H9 (cell line): Measurements from ENCODE around the gene BICD2. TPM values are rescaled to one million over a fixed set of nuclear protein-coding genes. Genes with fewer than 3 reads are reported as not detected.

Experiments
- DNase-seq: peaks from one replicate; pipeline ENCODE4 v3.0.0-alpha.2; 2017
- H2AFZ ChIP-seq: one replicate; pipeline ENCODE4 v1.6.1; 2013; ENCODE audit warnings: mild to moderate bottlenecking, low read length, control low read depth, moderate library complexity
- H2AK5ac ChIP-seq: 2 replicates; pipeline ENCODE4 v1.6.1; 2013; ENCODE audit warnings: low read length, control low read depth, mixed read lengths; ENCODE audit not compliant: insufficient read length
- H2BK120ac ChIP-seq: one replicate; pipeline ENCODE4 v1.6.1; 2013; ENCODE audit warnings: low read depth, mild to moderate bottlenecking, low read length, control low read depth, inconsistent platforms; ENCODE audit not compliant: poor library complexity, severe bottlenecking
- H2BK12ac ChIP-seq: 2 replicates; pipeline ENCODE4 v1.6.1; 2013; ENCODE audit warnings: low read length, control low read depth, mixed read lengths, low read depth; ENCODE audit not compliant: insufficient read length
- H2BK15ac ChIP-seq: 2 replicates; pipeline ENCODE4 v1.6.1; 2013; ENCODE audit warnings: low read depth, low read length, control low read depth
- H2BK20ac ChIP-seq: one replicate; pipeline ENCODE4 v1.6.1; 2013; ENCODE audit warnings: low read depth, mild to moderate bottlenecking, low read length, control low read depth, inconsistent platforms; ENCODE audit not compliant: poor library complexity, severe bottlenecking
- H2BK5ac ChIP-seq: 2 replicates; pipeline ENCODE4 v1.6.1; 2013; ENCODE audit warnings: low read length, control low read depth, mixed read lengths; ENCODE audit not compliant: insufficient read length
- H3K14ac ChIP-seq: 2 replicates; pipeline ENCODE4 v1.6.1; 2013; ENCODE audit warnings: low read length, control low read depth; ENCODE audit not compliant: insufficient read depth
- H3K18ac ChIP-seq: 2 replicates; pipeline ENCODE4 v1.6.1; 2013; ENCODE audit warnings: low read depth, mild to moderate bottlenecking, mixed read lengths, low read length, control low read depth; ENCODE audit not compliant: insufficient read length
- H3K23ac ChIP-seq: 2 replicates; pipeline ENCODE4 v1.6.1; 2013; ENCODE audit warnings: low read length, control low read depth, mixed read lengths, low read depth; ENCODE audit not compliant: insufficient read length
- H3K23me2 ChIP-seq: 2 replicates; pipeline ENCODE4 v1.6.1; 2013; ENCODE audit warnings: low read depth, mild to moderate bottlenecking, mixed read lengths, low read length, control low read depth; ENCODE audit not compliant: insufficient read length, poor library complexity, severe bottlenecking
- H3K27ac ChIP-seq: 2 replicates; pipeline ENCODE4 v1.5.1; 2013; ENCODE audit warnings: low read length, control low read depth, mixed read lengths, low read depth; ENCODE audit not compliant: insufficient read length
- H3K27me3 ChIP-seq: 2 replicates; pipeline ENCODE4 v1.6.1; 2013; ENCODE audit warnings: low read length, control low read depth, inconsistent platforms; ENCODE audit not compliant: insufficient read depth
- H3K4ac ChIP-seq: 2 replicates; pipeline ENCODE4 v1.6.1; 2013; ENCODE audit warnings: low read depth, mild to moderate bottlenecking, control low read depth, inconsistent platforms, low read length, moderate library complexity
- H3K4me1 ChIP-seq: 2 replicates; pipeline ENCODE4 v1.6.1; 2013; ENCODE audit warnings: low read length, control low read depth, inconsistent platforms; ENCODE audit not compliant: insufficient read depth
- H3K4me2 ChIP-seq: 2 replicates; pipeline ENCODE4 v1.6.1; 2013; ENCODE audit warnings: low read length, control low read depth, mixed read lengths; ENCODE audit not compliant: insufficient read length, insufficient read depth
- H3K56ac ChIP-seq: 2 replicates; pipeline ENCODE4 v1.6.1; 2013; ENCODE audit warnings: low read depth, mild to moderate bottlenecking, mixed read lengths, low read length, control low read depth; ENCODE audit not compliant: insufficient read length
- H3K79me1 ChIP-seq: 2 replicates; pipeline ENCODE4 v1.6.1; 2013; ENCODE audit warnings: low read depth, mild to moderate bottlenecking, moderate library complexity, low read length, control low read depth, inconsistent platforms; ENCODE audit not compliant: insufficient read depth, poor library complexity, severe bottlenecking
- H3K79me2 ChIP-seq: 2 replicates; pipeline ENCODE4 v1.6.1; 2013; ENCODE audit warnings: low read length, control low read depth, inconsistent platforms; ENCODE audit not compliant: insufficient read depth
- H3K9ac ChIP-seq: 2 replicates; pipeline ENCODE4 v1.6.1; 2013; ENCODE audit warnings: low read length, control low read depth, mixed read lengths; ENCODE audit not compliant: insufficient read length; ENCODE audit errors: extremely low read depth
- H3K9me3 ChIP-seq: one replicate; pipeline ENCODE4 v1.6.1; 2013; ENCODE audit warnings: low read depth, low read length, inconsistent platforms; ENCODE audit not compliant: control insufficient read depth
- H3T11ph ChIP-seq: one replicate; pipeline ENCODE4 v1.6.1; 2013; ENCODE audit warnings: mild to moderate bottlenecking, low read length, control low read depth, inconsistent platforms
- H4K20me1 ChIP-seq: one replicate; pipeline ENCODE4 v1.6.1; 2013; ENCODE audit not compliant: control insufficient read depth, insufficient read length, insufficient read depth
- H4K5ac ChIP-seq: 2 replicates; pipeline ENCODE4 v1.6.1; 2013; ENCODE audit warnings: low read depth, mild to moderate bottlenecking, mixed read lengths, low read length, control low read depth; ENCODE audit not compliant: insufficient read length
- H4K8ac ChIP-seq: replicated peaks from 2 replicates; pipeline ENCODE4 v1.6.1; 2013; ENCODE audit warnings: low read length, control low read depth, mixed read lengths, low read depth; ENCODE audit not compliant: insufficient read length
- H4K91ac ChIP-seq: 2 replicates; pipeline ENCODE4 v1.6.1; 2013; ENCODE audit warnings: low read depth, mild to moderate bottlenecking, moderate library complexity, mixed read lengths, low read length, control low read depth; ENCODE audit not compliant: insufficient read length
- H3K27ac Mint-ChIP-seq, 3 experiments: 2 replicates in 2 of 3; 3 replicates in 1 of 3; pipeline ENCODE4 v1.8.0; 2020 to 2021; ENCODE audit warnings: mixed read lengths in 3 of 3, mild to moderate bottlenecking in 1 of 3, moderate library complexity in 1 of 3
- H3K27me3 Mint-ChIP-seq: 2 replicates; pipeline ENCODE4 v1.8.0; 2021; ENCODE audit warnings: low read depth, mild to moderate bottlenecking, moderate library complexity, mixed read lengths
- H3K36me3 Mint-ChIP-seq, 3 experiments: 2 replicates in 2 of 3; 3 replicates in 1 of 3; pipeline ENCODE4 v1.8.0; 2020 to 2021; ENCODE audit warnings: low read depth in 3 of 3, mixed read lengths in 3 of 3; ENCODE audit not compliant: insufficient read depth in 1 of 3
- H3K4me1 Mint-ChIP-seq, 2 experiments: 2 replicates each; pipeline ENCODE4 v1.8.0; 2020; ENCODE audit warnings: mixed read lengths in 2 of 2
- H3K4me3 Mint-ChIP-seq, 2 experiments: 2 replicates in 1 of 2; 3 replicates in 1 of 2; pipeline ENCODE4 v1.8.0; 2020 to 2021; ENCODE audit warnings: mild to moderate bottlenecking in 2 of 2, mixed read lengths in 2 of 2, moderate library complexity in 1 of 2
- H3K9me3 Mint-ChIP-seq, 2 experiments: 2 replicates in 1 of 2; 3 replicates in 1 of 2; pipeline ENCODE4 v1.8.0; 2020; ENCODE audit warnings: mild to moderate bottlenecking in 2 of 2, mixed read lengths in 2 of 2, moderate library complexity in 1 of 2
- CTCF ChIP-seq: fragments of 200-600 bp; sonication (generic); conservative IDR thresholded peaks from 3 replicates; pipeline ENCODE4 v1.8.0; 2021; ENCODE audit warnings: antibody characterized with exemption, mild to moderate bottlenecking
- WGBS: extraction: QIAGEN DNeasy Blood & Tissue Kit; methylation state at CpG from one replicate; pipeline ENCODE4 v1.1.7; 2013; ENCODE audit warnings: missing lambda C conversion rate, low lambda C conversion rate, mixed read lengths; ENCODE audit not compliant: insufficient read length; ENCODE audit errors: extremely low coverage; 5-methylcytosine and 5-hydroxymethylcytosine counted together
- total RNA-seq: library from RNA; stranded (reverse); gene quantifications from 2 replicates; pipeline ENCODE4 v1.2.1, GENCODE V29; 2021

BICD2 gene
- total RNA-seq, 1 experiment from 2014 or later, result 22.3 TPM

DNA sequence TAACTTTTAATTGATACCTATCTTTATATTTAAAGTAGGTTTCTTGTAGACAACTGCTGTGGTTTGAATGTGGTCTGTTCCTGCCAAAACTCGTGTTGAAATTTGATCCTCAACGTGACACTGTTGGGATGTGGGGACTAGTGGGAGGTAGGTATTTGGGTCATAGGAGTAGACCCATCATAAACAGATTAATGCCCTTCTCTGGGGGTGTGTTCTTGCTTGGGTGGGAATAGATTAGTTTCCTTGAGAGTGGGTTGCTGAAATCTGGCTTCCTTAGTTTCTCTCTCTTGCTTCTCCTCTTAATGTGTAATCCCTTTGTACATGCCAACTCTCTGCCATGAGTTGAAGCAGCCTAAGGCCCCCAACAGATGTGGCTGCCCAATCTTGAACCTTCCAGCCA, 60.1 kb downstream of the BICD2 start:
- no peaks in the 10 kb centered on the region; the same call in 1 of the 2 replicates for H3K27me3 Mint-ChIP-seq
- H3K36me3 Mint-ChIP-seq, result 0 out of 7 replicates have a peak, but pooled peaks cover 0 to 2% (median 0%) of the 10 kb centered on the region in 3 experiments
- no peak for DNase-seq
- H3K79me1 ChIP-seq, result no peaks in the 10 kb centered on the region
- no peak overlapping the region for H3K9ac ChIP-seq
- H3K9me3 Mint-ChIP-seq, result no peaks in the 10 kb centered on the region
- no peak overlapping the region for H4K5ac ChIP-seq
- H3K4me1 ChIP-seq, result no peaks in the 10 kb centered on the region
- H3K79me2 ChIP-seq, result no peaks in the 10 kb centered on the region
- TF ChIP-seq CTCF, result no peak
- no peak overlapping the region for H3K18ac ChIP-seq
- no peaks in the 10 kb centered on the region for H3K9me3 ChIP-seq
- no peak overlapping the region for H3K14ac ChIP-seq
- H2BK120ac ChIP-seq, result no peak overlapping the region
- H3K4me1 Mint-ChIP-seq, result no peaks in the 10 kb centered on the region
- no peak overlapping the region for H3K4ac ChIP-seq
- no peak overlapping the region for H3K27ac Mint-ChIP-seq
- no peak overlapping the region for H3K27ac ChIP-seq
- no peak overlapping the region for H3K4me2 ChIP-seq
- no peak overlapping the region for H2BK5ac ChIP-seq
- no peaks in the 10 kb centered on the region for H4K20me1 ChIP-seq
- no CpG with 5 or more reads among the region's 2 CpGs for whole genome bisulfite sequencing
- no peak overlapping the region for H2BK20ac ChIP-seq
- no peak overlapping the region for H2BK12ac ChIP-seq
- no peaks in the 10 kb centered on the region for H3K23me2 ChIP-seq
- no peak overlapping the region for H4K8ac ChIP-seq
- no peak overlapping the region for H3K23ac ChIP-seq
- H2AFZ ChIP-seq, result no peak overlapping the region
- no peak overlapping the region for H3T11ph ChIP-seq
- H4K91ac ChIP-seq, result no peak overlapping the region
- no peak overlapping the region for H2AK5ac ChIP-seq
- H3K4me3 Mint-ChIP-seq, result no peak overlapping the region
- H3K27me3 ChIP-seq, result no peaks in the 10 kb centered on the region
- no peak overlapping the region for H3K56ac ChIP-seq
- H2BK15ac ChIP-seq, result no peak overlapping the region
